Fibroblast of upper back skin (primary cell): ENCODE results near the gene KHDC4.
A peak's percentile ranks its signal among the peaks of the same experiment; 100 is the strongest.
"Not testable (repeated sequence)": the region's sequence is repeated elsewhere in the genome, so short reads cannot be mapped to it uniquely, and the experiment has no call there.

Source experiments
- DNase-seq: peaks from one replicate; pipeline ENCODE4 v3.0.0-alpha.2; 2013

Gene KHDC4

GRCh38 chr1:155940482-155940992, 6.3 kb upstream of the KHDC4 start:
- peak; percentile 65 for DNase-seq

DNA sequence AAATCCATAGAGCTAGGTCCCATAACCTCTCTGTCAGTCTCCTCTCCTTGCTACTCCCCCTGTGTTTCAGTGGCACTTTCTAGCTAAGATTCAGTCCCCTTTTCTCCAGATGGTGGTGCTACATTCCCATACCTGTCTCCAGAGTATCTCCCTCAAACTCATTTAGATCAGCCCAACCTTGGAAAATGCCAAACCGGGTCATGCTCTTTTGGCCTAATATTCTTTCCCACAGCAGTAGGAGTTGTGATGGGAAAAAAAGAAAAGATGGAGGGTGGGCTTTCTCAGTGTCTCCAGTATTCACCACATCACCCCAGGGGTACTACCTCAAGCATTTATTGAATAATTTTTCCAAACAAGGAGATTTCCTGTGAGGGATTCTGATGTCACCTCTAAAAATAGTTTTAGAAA, 4.0 kb upstream of the KHDC4 start:
- DNase-seq: peak; percentile 81

DNA sequence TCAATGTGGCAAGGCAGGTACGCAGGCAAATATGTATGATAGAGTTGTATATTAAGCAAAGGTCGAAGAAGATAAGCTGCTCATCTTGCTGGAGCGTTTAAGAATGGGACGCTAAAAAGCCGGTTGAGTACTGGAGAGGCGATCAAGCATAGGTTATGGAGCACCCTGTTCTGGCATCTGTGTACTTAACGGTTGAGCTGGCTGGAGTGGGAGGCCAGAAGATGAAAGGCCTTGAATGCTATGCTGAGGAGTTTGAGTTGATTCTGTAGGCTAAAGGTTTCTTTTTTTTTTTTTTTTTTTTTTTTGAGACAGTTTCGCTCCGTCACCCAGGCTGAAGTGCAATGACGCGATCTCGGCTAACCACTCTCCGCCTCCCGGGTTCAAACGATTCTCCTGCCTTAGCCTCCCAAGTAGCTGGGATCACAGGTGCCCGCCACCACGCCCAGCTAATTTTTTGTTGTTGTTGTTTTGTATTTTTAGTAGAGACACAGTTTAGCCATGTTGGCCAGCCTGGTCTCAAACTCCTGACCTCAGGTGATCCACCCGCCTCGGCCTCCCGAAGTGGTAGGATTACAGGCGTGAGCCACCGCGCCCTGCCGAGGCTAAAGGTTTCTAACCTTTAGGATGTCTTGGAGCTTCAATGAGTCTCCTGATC, 850 bp upstream of the KHDC4 start:
- no peak for DNase-seq

- DNase-seq: no peak
These were observed 569 bp downstream of the KHDC4 start for GRCh38 chr1:155933591-155934096.

GRCh38 chr1:155932487-155932886, 1.7 kb downstream of the KHDC4 start:
- no peak for DNase-seq

DNA sequence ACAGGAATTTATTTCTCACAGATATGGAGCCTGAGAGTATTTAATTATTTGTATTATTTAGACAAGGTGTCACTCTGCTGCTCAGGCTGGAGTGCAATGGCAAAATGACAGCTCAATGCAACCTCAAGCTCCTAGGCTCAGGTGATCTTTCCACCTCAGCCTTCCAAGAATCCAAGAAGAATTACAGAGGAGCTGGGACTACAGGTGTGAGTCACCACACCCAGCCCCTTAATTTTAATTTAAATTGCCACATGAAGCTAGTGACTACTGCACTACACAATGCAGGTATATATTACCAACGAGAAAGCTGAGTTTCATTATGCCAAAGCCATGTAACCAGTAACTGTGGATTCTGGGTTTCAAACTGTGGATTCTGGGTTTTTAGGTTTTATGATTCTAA, 2.1 kb downstream of the KHDC4 start:
- DNase-seq: no peak

DNA sequence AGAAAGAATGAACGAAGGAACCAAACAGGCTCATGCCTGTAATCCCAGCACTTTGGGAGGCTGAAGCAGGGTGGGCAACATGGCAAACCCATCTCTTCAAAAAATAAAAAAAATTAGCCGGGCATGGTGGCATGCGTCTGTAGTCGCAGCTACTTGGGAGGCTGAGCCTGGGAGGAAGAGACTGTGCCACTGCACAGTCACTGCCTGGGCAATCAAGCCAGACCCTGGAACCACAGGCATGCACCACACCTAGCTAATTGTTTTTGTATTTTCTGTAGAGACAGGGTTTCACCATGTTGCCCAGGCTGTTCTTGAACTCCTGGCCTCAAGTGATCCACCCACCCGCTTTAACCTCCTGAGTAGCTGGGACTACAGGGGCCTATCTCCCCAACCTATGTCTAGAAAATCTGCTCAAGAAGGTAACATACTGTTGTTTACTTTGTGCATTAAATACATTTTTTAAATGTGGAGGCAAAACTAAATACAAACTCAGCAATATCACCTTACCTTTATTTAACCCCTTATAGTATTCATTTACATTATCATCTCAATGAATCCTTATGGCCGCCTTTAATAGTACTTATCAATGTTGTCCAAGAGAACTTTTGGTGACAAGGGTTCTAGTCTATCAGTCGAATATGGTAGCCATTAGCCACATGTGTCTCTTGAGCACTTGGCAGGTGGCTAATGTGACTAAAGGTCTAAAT, 2.7 kb downstream of the KHDC4 start:
- DNase-seq: no peak

DNA sequence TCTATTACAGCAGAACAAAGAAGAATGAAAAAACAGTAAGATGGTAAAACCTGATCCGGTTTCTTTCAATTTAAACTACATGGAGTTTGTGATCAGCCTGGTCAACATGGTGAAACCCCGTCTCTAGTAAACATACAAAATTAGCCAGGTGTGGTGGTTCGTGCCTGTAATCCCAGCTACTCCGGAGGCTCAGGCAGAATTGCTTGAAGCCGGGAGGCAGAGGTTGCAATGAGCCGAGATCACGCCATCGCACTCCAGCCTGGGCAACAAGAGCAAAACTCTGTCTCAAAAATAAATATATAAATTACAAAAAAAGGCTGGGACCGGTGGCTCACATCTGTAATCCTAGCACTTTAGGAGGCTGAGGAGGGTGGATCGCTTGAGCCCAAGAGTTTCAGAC, 3.5 kb downstream of the KHDC4 start:
- DNase-seq: not testable (repeated sequence)

- DNase-seq: no peak
These were observed 5.2 kb downstream of the KHDC4 start for GRCh38 chr1:155929057-155929456.

DNA sequence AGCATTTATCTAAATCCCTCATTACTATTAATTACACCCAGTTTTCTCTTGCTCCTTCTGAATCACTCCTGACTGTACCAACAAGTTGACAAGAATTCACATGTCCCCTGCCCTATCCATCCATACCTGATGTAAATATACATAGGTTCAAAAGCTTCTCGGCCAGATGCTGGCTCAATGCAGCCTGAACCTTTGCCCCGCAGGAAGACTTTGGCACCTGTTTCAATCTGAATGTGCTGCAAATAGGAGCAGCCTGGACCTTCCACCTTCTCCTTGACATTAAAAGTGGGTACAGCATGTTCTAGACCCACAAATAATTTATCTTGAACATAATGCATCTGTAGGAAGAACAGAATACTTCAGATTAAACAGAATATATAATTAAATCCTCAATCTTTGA, 8.7 kb downstream of the KHDC4 start:
- DNase-seq: no peak

GRCh38 chr1:155920717-155921116, 13.5 kb downstream of the KHDC4 start:
- no peak for DNase-seq

DNA sequence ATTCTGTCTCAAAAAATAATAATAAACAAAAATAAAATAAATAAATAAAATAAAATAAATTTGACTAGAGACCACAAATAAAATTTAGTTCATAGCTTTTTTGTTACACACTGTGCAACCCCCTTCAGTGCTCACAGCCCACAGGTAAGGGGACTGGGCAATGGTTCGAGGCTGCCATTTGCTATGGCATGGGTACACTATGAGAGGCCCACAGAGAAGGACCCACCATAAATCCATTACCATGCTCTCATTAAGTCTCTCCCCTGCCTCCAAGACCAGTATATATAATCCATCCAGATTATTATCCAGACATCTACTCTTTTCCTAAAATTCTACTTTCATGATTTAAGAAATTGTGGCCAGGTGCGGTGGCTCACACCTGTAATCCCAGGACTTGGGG, 14.4 kb downstream of the KHDC4 start:
- DNase-seq: no peak

DNA sequence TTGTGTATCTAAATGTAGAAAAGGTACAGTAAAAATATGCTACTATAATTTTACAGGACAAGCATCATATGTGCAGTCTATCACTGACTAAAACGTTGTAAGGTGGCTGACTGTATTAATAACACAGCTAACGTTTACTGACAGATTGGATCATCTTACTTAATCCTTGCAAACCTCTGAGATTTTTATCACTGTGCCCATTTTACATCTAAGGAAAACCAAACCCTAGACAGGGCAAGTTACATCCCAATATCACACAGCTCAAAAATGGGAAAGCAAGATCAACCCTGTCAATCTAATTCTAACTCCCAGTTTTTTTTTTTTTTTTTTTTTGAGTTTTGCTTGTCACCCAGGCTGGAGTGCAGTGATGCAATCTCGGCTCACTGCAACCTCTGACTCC, 15.6 kb downstream of the KHDC4 start:
- DNase-seq: no peak

DNA sequence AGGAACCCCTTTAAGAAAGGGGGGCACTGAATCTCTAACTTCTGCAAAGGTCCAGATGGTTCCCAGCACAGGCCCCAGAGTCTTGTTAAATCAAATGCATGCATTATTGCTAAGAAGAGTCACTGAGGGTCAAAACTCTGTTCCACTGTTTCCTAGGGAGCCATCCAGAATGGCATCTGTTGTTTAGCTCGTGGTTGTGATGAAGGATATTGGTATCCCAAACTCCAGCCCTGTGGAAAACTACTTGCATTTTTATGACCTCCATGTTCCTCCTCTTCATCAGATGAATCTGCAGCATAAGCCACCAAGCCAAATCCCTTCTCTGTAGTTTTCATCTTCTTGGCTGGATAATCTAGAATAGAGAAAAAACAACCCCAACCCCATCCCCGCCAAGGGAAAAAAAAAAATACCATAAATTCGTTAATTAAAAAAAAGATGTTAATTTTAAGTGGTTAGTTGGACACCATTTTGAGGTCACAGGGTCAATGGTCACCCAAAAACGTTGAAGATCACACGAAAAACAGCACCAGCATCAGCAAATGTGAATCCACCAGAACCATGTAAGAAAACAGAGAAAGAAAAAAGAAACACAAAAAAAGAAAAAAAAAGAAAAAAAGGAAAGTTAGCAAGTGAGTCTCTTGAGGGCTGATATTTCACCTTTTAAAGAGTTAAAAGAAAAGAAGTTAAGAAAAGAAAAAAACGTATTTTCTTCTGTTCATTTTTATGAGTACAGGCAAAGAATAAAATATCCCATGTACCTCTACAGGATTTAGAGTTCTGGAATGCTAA, 20.1 kb downstream of the KHDC4 start:
- peak; percentile 52 for DNase-seq

DNA sequence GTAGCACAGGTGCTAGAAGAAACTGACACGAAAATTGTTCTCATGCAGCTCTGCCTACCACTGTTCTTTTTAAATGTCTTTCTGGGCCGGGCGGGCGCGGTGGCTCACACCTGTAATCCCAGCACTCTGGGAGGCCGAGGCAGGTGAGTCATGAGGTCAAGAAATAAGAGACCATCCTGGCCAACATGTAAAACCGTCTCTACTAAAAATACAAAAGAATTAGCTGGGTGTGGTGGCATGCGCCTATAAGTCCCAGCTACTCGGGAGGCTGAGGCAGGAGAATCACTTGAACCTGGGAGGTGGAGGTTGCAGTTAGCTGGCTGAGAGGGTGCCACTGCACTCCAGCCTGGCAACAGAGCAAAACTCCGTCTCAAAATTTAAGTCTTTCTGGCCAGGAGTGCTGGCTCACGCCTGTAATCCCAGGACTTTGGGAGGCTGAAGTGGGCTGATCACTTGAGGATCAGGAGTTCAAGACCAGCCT, 22.1 kb downstream of the KHDC4 start:
- no peak for DNase-seq

- peak; percentile 75 for DNase-seq
These were observed 22.8 kb downstream of the KHDC4 start, which contains the start of gene RIT1 for GRCh38 chr1:155911156-155912055. RIT1 (minus strand) TSS chr1:155911349; CDS start chr1:155910761, 588 bp downstream.

DNA sequence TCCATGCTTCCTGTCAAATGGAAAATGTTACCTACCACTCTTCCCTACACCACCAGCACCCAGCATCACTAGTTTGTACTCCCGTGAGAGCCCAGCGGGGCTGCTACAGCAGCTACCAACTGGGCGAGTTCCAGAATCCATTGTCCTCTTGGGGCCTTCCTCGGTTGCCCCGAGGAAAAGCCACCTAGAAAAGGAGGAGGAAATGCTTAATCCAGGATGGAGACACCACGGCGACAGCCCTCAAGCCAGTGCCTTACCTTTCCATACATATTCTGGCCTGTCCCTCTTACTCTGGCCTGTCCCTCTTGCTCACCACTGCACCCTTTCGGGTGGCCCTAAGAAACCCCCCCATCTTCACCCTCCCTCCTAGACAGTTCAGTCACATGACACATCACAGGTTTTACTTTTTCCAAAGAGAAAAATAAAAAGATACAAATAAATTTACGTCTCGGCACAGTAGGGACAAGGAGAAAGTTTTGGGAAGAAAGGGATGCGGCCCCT, 23.5 kb downstream of the KHDC4 start:
- DNase-seq: no peak

DNA sequence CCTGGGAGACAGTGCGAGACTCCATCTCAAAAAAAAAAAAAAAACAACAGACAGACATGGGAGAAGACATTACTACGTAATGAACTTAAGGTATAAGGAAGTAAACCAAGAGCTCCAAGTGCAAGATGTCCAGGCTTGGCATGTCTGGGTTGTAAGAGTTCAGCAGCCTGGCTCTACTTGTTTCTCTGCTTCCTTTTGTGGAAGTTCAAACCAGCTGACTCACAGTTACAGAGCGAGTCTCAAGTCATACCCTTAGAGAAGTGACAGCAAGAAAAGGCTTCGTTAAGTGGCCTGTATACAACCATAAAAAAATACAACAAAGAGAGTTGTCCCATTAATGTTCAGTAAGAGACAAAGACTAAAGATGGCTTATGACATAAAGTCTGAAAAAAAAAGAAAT, 24.3 kb downstream of the KHDC4 start:
- no peak for DNase-seq

GRCh38 chr1:155904261-155904660, 30.0 kb downstream of the KHDC4 start:
- no peak for DNase-seq

DNA sequence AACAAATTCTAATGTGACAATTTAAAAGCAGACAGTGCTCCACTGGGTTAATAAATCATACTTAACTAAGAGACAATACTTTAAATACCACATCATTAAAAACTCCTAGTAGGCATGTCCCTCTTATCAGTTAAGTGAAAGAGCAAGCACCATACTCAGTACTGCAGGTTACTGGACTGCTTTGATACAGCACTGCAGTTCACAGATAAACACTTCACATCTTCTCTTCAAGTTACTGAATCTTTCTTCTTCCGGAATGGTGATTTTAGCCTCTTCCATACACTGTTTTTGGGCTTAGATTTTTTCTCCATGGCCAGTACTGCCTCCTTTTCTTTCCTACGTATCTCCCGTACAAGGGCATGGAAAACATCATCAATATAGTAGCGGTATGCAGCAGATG, 34.1 kb downstream of the KHDC4 start:
- no peak for DNase-seq

GRCh38 chr1:155899683-155900082, 34.5 kb downstream of the KHDC4 start:
- DNase-seq: no peak

- no peak for DNase-seq
These were observed 35.3 kb downstream of the KHDC4 start for GRCh38 chr1:155898888-155899287.
